Measurements from ENCODE around the gene GLA.

The GLA gene

GRCh38 chrX:101385795-101386541, 21.8 kb downstream of the GLA start, which contains the start of gene BTK:
Gene BTK (minus strand): TSS chrX:101386191. CDS start chrX:101375284, 10,907 bp downstream.
- no peak for TF ChIP-seq CTCF (IDR thresholded peaks at IDR 0.05; ENCODE audit: insufficient read depth, low read length, missing control alignments)
- ChIA-PET POLR2A (no interaction called here), CTCF (no interaction called here)
- no peak within 1 kb of the TSS for H3K4me3 ChIP-seq (ENCODE audit: low read depth, low read length)
- no peak for DNase-seq (ENCODE audit: low read depth, low spot score)

- no peak overlapping the region for H3K4me3 ChIP-seq (ENCODE audit: low read depth, low read length)
- CTCF ChIA-PET, result no interaction called here
- no peak for DNase-seq (ENCODE audit: low read depth, low spot score)
- no peak for TF ChIP-seq CTCF (IDR thresholded peaks at IDR 0.05; ENCODE audit: insufficient read depth, low read length, missing control alignments)
- POLR2A ChIA-PET, result no interaction called here
These were observed 22.6 kb downstream of the GLA start for GRCh38 chrX:101385026-101385684.

- CTCF ChIA-PET, result no interaction called here
- DNase-seq (ENCODE audit: low read depth, low spot score), result no peak
- no peak overlapping the region for H3K4me3 ChIP-seq (ENCODE audit: low read depth, low read length)
- POLR2A ChIA-PET, result no interaction called here
- no peak for TF ChIP-seq CTCF (IDR thresholded peaks at IDR 0.05; ENCODE audit: insufficient read depth, low read length, missing control alignments)
These were observed 24.0 kb downstream of the GLA start for GRCh38 chrX:101383679-101384205.

DNA sequence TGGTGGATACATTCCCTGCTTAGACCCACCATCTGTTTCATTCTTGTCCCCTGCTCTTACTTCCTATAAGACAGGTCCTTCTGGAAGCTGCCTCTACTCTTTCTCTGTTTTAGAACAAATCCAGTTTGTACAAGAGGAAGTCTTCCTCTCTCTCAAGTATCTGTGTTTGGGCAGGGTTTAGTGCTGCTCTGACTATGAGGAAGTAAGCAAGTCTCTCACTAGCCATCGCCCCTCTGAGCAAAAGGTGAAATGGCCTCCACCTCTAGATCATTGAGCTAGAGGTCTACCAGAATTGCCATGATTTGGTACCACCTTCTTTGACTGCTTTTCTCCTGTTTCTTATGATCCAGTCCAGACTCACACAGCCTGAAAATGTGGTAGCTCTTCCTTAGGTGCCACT, 30.2 kb downstream of the GLA start:
- H3K4me3 ChIP-seq (ENCODE audit: low read depth, low read length), result no peak overlapping the region
- ChIA-PET CTCF (no interaction called here), POLR2A (interaction anchor here (0.7 kb wide), 1 partner anchor 14 kb away, joined by 4 read pairs; no protein-coding TSS in a partner anchor)
- TF ChIP-seq CTCF (IDR thresholded peaks at IDR 0.05; ENCODE audit: insufficient read depth, low read length, missing control alignments), result no peak
- no peak for DNase-seq (ENCODE audit: low read depth, low spot score)

GRCh38 chrX:101370888-101371504, 36.7 kb downstream of the GLA start:
- TF ChIP-seq CTCF (IDR thresholded peaks at IDR 0.05; ENCODE audit: insufficient read depth, low read length, missing control alignments), result no peak
- no peak overlapping the region for H3K4me3 ChIP-seq (ENCODE audit: low read depth, low read length)
- POLR2A ChIA-PET, result no interaction called here

GRCh38 chrX:101369687-101370086, 38.0 kb downstream of the GLA start:
- CTCF ChIA-PET, result interaction anchor here (0.9 kb wide), 1 partner anchor 21 kb away, joined by 4 read pairs; the partner anchor contains the start of gene RPL36A
- DNase-seq (ENCODE audit: low read depth, low spot score), result no peak
- H3K4me3 ChIP-seq (ENCODE audit: low read depth, low read length), result no peak overlapping the region
- POLR2A ChIA-PET, result no interaction called here
- TF ChIP-seq CTCF (IDR thresholded peaks at IDR 0.05; ENCODE audit: insufficient read depth, low read length, missing control alignments), result no peak

More at GRCh38 chrX:101370888-101371504, 36.7 kb downstream of the GLA start:
- CTCF ChIA-PET, result no interaction called here
- DNase-seq (ENCODE audit: low read depth, low spot score), result no peak
